DND-41 (cell line): ENCODE measurements around the gene P2RX5.

Experiments
- ATAC-seq: fragments of 200-7000 bp; cut with Tn5 transposase; 3 replicates; pipeline ENCODE4 v1.9.1; 2021; ENCODE audit warnings: low read depth; ENCODE audit not compliant: insufficient read depth
- DNase-seq: peaks from one replicate; pipeline ENCODE4 v3.0.0-alpha.2; 2020
- H2AFZ ChIP-seq: 2 replicates; pipeline ENCODE4 v1.6.0; 2012; ENCODE audit warnings: low read depth, low read length
- H3K27ac ChIP-seq: 2 replicates; pipeline ENCODE4 v1.5.1; 2012; ENCODE audit warnings: low read length, inconsistent platforms
- H3K27me3 ChIP-seq: fragments of 200-600 bp; sonication (generic); 2 replicates; pipeline ENCODE4 v1.6.0; 2012; ENCODE audit warnings: low read length, mild to moderate bottlenecking, inconsistent platforms; ENCODE audit not compliant: insufficient read depth, poor library complexity
- H3K36me3 ChIP-seq: 2 replicates; pipeline ENCODE4 v1.5.1; 2012; ENCODE audit warnings: low read length, inconsistent platforms; ENCODE audit not compliant: insufficient read depth
- H3K4me1 ChIP-seq: 2 replicates; pipeline ENCODE4 v1.5.1; 2012; ENCODE audit warnings: mild to moderate bottlenecking, low read length; ENCODE audit not compliant: insufficient read depth
- H3K4me2 ChIP-seq: 2 replicates; pipeline ENCODE4 v1.6.0; 2012; ENCODE audit warnings: mild to moderate bottlenecking, moderate library complexity, low read length, inconsistent platforms; ENCODE audit not compliant: insufficient read depth
- H3K4me3 ChIP-seq, 2 experiments: fragments of 200-600 bp in 1 of 2; shearing (Covaris generic) in 1 of 2; 2 replicates each; pipeline ENCODE4 v1.5.1; 2012 to 2016; ENCODE audit warnings: inconsistent platforms in 2 of 2, low read length in 2 of 2, mild to moderate bottlenecking in 2 of 2, low read depth in 1 of 2, moderate library complexity in 1 of 2
- H3K79me2 ChIP-seq: 2 replicates; pipeline ENCODE4 v1.6.0; 2012; ENCODE audit warnings: low read length, inconsistent platforms; ENCODE audit not compliant: insufficient read depth
- H3K9ac ChIP-seq: 2 replicates; pipeline ENCODE4 v1.6.0; 2012; ENCODE audit warnings: low read depth, mild to moderate bottlenecking, inconsistent platforms, low read length, moderate library complexity
- H3K9me3 ChIP-seq: 2 replicates; pipeline ENCODE4 v1.5.1; 2012; ENCODE audit warnings: low read length, moderate library complexity, mild to moderate bottlenecking, inconsistent platforms; ENCODE audit not compliant: insufficient read depth, severe bottlenecking
- H4K20me1 ChIP-seq: 2 replicates; pipeline ENCODE4 v1.6.0; 2012; ENCODE audit warnings: low read length; ENCODE audit not compliant: insufficient read depth
- EZH2 ChIP-seq: IDR thresholded peaks from 3 replicates; pipeline ENCODE4 v1.6.1; 2012; ENCODE audit warnings: borderline replicate concordance, low read depth, mild to moderate bottlenecking, moderate library complexity, low read length, inconsistent platforms; ENCODE audit not compliant: severe bottlenecking
- TF ChIP-seq, protein P1 (sequence below): IDR thresholded peaks from 2 replicates; pipeline ENCODE4 v1.5.1; 2012; ENCODE audit warnings: borderline replicate concordance, low read length, moderate library complexity, mild to moderate bottlenecking; ENCODE audit not compliant: poor library complexity, severe bottlenecking; ENCODE audit errors: extremely low read depth

P2RX5 gene

DNA sequence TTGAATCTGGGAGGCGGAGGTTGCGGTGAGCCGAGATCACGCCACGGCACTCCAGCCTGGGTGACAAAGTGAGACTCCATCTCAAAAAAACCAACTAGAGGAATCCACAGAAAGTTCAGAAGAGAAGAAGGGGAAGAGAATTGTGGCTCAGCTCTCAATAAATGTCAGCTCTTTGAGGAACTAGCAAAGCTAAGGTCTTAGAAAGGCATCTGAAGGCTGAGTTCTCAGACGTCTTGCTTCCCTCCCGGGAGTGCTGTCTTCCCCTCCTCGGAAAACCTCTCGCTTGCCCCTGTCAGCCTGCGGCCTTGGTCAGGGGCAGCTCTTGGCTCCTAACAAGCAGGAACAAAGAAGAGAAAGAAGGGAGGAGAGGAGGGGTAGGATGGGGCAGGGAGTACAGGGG, 65.2 kb downstream of the P2RX5 start:
- ATAC-seq (no peak), DNase-seq (no peak)
- Histone ChIP-seq H4K20me1 (peaks cover 7% of the 10 kb centered on the region; the same call in 1 of the 2 replicates), H3K4me2 (no peak overlapping the region), H3K27me3 (no peaks in the 10 kb centered on the region), H3K9ac (no peak overlapping the region), H3K27ac (no peak overlapping the region), H3K4me3 (no peak overlapping the region), H2AFZ (no peak overlapping the region), H3K9me3 (no peaks in the 10 kb centered on the region), H3K4me1 (peaks cover 21% of the 10 kb centered on the region), H3K36me3 (peaks cover 44% of the 10 kb centered on the region), H3K79me2 (peaks cover 28% of the 10 kb centered on the region)
- TF ChIP-seq, protein P1, sequence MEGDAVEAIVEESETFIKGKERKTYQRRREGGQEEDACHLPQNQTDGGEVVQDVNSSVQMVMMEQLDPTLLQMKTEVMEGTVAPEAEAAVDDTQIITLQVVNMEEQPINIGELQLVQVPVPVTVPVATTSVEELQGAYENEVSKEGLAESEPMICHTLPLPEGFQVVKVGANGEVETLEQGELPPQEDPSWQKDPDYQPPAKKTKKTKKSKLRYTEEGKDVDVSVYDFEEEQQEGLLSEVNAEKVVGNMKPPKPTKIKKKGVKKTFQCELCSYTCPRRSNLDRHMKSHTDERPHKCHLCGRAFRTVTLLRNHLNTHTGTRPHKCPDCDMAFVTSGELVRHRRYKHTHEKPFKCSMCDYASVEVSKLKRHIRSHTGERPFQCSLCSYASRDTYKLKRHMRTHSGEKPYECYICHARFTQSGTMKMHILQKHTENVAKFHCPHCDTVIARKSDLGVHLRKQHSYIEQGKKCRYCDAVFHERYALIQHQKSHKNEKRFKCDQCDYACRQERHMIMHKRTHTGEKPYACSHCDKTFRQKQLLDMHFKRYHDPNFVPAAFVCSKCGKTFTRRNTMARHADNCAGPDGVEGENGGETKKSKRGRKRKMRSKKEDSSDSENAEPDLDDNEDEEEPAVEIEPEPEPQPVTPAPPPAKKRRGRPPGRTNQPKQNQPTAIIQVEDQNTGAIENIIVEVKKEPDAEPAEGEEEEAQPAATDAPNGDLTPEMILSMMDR = no peak
- TF ChIP-seq EZH2 = no peak

DNA sequence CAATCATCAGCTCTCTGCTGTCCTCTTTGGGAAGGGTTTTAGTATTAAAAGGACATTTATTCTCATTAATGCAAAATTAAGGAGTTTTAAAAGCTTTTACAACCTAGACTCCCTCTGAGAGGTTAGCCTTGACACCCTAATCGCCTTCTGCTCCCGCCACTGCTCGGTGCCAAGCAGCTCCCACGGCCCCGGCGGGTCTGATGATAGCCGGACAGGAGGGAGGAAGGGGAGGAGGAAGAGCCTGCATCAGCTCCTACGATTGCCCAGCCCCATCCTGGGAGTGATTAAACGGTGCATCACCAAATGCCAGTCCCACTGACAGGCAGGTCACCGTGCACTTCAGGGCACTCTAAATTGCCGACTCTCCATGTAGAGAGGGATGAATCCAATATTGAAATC, 68.2 kb downstream of the P2RX5 start:
- Histone ChIP-seq H3K27me3 (no peaks in the 10 kb centered on the region), H3K4me1 (0 out of 2 replicates have a peak, but pooled peaks cover 4% of the 10 kb centered on the region), H3K27ac (no peak overlapping the region), H3K79me2 (peaks cover 10% of the 10 kb centered on the region), H3K4me3 (no peak overlapping the region), H2AFZ (no peak overlapping the region), H4K20me1 (peaks cover 7% of the 10 kb centered on the region; the same call in 1 of the 2 replicates), H3K9ac (no peak overlapping the region), H3K36me3 (peaks cover 62% of the 10 kb centered on the region), H3K4me2 (no peak overlapping the region), H3K9me3 (no peaks in the 10 kb centered on the region)
- DNase-seq = no peak
- ATAC-seq = no peak
- TF ChIP-seq EZH2 = no peak
- TF ChIP-seq, protein P1 = no peak

GRCh38 chr17:3626831-3627768, 68.9 kb downstream of the P2RX5 start:
- Histone ChIP-seq H3K79me2 (peaks cover 4% of the 10 kb centered on the region; the same call in 1 of the 2 replicates), H3K36me3 (peaks cover 60% of the 10 kb centered on the region), H3K9ac (no peak overlapping the region), H3K4me1 (no peaks in the 10 kb centered on the region), H2AFZ (no peak overlapping the region), H4K20me1 (peaks cover 4% of the 10 kb centered on the region; the same call in 1 of the 2 replicates), H3K4me2 (no peak overlapping the region), H3K27me3 (no peaks in the 10 kb centered on the region), H3K4me3 (no peak overlapping the region), H3K9me3 (no peaks in the 10 kb centered on the region), H3K27ac (no peak overlapping the region)
- ATAC-seq = no peak
- TF ChIP-seq, protein P1 = no peak
- no peak for TF ChIP-seq EZH2
- DNase-seq = no peak
